Measurements from ENCODE around the gene EXD3.

Gene EXD3

DNA sequence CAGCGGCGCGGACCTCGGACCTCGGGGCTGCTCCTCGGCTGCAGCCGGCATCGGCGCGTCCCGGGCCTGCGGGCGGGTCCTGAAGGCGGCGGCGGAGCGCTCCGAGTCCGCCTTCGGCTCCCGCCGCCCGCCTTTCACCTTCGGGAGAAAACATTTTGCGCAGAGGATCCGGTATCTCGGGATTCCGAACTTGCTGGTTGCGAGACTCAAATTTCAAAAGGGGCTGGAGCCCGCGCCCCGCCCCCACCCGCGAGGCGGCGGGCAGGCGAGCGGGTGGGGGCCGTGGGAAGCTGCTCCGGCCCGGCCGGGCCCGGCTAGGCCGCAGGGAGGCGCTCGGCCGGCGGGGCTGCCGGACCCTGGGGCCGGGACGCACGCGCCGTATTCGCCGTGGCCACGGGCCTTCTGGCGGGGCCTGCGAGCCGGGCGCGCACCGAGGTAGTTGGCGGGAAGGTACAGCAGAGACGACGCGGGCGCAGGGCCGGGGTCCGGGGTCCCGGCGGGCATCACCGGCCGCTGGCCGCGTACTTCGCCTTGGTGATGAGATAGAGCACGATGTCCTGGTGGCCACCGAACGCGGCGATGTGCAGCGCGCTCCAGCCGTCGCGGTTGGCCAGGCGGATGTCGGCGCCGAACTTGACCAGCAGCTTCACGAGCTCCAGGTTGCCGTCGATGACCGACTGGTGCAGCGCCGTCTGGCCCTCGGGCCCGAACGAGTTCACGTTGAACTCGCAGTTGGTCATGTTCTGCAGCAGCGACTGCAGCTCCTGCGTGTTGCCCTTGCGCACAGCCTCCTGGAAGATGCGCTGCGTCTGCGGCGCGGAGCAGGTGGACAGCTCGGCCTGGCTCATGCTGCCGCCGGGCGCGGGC lies 121.6 kb downstream of the EXD3 start:
- DNase-seq, result no peak

DNA sequence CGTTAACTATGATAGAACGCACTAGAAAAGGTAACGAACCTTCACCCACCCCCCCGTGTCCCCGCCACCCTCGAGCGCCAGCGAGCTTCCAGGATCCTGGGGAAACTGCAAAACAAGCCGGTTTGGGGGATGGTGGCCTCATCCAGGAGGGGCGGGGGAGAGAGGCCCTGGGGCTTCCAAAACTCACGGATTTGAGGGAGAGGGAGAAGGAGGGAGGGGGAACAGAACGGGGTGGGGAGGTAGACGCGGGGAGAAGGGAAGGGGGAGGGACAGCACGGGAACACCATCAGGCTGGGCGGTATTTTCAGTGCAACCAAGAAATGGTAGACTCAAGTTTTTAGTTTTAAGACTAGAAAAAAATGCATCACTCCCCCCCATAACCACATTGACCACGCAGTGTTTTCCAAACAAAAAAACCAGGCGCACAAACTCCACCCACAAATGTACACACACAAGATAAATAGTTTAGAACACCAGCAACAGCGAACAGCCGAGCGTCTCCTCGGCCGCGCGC lies 122.3 kb downstream of the EXD3 start:
- no peak for DNase-seq

DNA sequence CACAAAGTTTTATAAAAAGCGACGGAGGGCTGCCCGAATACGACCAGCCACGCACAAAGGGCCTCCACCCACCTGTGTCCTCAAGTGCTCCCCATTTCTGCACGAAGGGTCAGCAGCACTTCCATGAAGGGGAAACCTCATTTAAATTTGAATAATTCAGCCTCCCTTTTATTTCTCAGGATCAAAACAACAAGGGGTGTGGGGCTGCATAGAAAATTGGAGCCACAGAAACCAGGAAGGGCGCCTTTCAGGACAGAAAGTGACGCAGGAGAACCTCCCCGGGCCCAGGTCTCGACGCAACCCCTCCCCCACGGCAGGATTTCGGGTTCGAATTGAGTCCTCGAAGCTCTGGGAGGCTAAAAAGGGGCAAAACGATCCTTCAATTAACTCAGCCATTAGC lies 123.0 kb downstream of the EXD3 start:
- no peak for DNase-seq

DNA sequence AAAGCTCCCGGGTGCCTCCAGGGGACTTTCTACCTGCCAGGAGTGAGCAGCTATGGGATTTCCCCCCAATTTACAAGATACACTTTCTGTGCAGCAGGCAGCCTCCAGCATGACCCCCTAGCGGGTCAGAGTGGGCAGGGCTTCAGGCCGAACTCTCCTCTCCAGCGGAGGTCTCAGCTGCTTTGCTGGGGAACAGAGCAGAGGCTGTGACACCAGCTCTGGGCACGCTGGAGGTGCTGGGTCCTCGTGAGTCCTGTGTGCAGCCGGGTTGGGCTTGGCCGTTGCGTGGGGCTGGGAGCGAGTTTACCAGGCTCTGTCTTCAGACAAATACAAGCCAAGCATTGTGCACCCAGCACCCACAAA lies 123.8 kb downstream of the EXD3 start:
- DNase-seq, result no peak

DNA sequence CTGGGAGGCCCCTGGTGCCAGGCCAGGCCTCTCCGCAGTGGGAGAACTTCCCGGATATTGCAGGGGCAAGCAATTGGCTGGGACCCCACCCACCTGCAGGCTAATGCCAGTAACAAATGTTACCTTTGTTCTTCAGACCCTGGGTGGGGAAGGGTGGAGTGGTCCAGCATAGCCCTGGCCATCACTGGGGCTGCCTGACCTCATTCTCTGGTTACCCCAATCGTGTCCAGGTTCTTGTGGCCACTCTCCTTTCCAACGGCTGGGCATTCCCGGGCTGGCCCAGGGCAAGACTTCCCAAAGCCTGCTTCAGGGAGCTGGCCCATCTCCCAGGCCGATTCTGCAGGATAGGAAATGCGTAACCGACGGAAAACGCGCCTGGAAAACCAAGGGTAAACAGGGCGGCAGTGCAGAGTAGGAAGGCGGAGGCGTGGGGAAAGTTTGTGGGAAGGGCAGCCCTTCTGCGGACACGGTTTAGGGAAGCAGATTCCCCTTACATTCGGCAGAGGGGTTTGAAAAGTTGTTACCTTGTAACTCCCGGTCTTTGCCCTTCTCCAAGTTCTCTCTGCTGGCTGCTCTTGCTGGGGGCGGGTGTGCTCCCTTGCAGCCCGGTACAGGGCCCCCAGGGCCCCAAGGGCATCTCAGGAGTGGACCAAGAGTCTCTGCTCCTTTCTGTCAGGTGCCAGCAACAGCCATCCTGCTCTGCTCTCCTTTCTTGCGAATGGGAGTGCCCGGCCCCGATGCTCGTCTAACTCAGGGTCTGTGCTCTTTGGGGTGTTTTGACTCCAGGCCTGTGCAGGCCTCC lies 124.4 kb downstream of the EXD3 start:
- DNase-seq, result no peak

DNA sequence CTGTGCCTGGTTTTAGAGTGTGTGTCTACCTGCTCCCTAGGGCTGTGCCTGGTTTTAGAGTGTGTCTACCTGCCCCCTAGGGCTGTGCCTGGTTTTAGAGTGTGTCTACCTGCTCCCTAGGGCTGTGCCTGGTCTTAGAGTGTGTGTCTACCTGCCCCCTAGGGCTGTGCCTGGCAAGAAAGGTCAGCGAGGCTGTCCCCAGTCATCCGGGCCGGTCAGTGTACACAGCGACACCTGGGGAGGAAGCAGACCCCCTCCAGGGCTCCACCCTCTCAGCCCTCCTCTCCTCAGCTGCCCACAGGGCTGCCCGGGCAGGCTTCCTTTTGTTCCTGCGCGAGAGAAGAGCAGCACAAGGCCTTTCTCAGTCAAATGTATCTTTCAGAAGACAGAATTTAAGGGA lies 125.0 kb downstream of the EXD3 start:
- no peak for DNase-seq

DNA sequence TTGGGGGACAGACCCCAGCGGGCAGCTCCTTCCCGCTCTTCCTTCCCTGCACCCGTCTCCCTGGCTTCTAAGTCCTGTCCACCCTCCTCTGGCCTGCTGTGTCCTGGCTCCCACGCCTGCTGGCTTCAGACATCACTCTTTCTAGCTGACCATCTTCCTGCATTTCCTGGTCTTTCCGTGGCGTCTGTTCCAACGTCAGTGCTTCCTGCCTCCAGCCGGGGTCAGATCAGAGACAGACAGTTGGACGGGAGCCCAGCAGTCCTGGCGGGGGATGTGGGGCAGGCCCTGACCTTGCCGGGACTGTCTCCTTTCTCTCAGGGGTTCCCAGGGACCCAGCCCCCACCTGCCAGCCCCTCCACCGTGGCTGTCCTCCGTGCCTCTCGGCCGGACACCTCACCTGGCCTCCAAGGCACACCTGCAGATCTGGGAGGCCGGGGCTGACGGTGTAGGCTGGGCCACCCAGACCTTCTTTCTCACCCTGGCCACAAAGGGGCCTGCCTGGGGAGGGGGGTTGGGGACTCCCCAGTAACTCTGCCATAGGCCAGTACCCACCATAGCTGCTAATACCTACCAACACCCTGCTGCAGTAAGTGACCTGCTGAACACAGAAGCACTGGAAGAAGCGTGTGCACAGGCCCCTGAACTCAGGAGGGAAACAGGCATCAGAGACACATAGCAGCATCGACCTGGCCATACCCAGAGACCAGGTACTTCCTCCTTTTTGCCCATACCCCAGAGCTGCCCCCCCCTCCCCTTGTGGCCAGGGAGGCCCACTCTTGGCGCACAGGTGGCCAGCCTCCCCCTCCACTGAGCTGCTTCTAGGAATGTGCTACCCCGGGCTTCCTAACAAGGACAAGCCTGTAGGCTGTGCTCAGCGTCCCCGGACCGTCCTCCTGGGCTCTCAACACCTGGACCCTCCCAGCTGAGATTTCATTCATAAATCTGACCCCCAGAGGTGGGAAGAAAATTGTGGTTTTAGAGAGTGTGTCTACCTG lies 126.0 kb downstream of the EXD3 start:
- no peak for DNase-seq

DNA sequence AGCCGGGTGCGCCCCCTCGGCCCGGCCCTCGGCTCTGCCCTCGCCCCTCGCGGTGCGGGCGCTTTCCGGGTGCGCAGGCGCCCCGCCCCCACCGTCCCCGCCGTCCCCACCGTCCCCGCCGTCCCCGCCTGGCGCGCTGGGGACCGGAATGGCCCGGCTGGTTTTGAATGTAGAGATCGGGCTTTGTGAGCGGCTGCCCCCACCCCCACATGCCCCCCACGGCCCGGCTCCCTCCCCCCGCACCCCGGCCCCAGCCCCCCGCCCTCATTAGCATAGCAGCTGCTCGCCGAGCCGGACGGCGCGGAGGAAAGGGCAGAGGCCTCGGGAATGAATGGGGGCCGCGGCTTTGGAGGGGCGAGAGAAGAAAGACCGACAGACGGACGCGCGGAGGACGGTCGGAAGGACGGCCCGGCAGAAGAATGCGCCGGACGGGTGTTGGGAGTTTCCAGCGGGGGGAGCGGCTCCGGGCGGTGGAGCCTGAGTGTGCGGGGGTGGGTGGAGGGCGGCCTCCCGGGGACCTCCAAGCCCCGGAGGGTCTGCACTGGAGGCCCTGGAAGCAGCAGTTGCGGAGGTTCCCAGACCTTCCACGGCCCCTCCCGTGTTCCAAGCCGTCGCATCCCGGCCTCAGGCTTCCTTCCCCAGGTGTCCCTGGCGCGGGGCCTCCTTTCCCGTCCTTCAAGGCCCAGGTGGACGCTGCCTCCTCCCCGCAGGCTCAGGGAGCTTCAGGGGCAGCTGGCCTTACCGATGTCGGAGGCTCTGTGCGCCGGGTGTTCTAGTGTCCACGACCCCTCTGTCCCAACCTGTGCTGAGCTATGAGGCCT lies 126.9 kb downstream of the EXD3 start:
- no peak for DNase-seq

DNA sequence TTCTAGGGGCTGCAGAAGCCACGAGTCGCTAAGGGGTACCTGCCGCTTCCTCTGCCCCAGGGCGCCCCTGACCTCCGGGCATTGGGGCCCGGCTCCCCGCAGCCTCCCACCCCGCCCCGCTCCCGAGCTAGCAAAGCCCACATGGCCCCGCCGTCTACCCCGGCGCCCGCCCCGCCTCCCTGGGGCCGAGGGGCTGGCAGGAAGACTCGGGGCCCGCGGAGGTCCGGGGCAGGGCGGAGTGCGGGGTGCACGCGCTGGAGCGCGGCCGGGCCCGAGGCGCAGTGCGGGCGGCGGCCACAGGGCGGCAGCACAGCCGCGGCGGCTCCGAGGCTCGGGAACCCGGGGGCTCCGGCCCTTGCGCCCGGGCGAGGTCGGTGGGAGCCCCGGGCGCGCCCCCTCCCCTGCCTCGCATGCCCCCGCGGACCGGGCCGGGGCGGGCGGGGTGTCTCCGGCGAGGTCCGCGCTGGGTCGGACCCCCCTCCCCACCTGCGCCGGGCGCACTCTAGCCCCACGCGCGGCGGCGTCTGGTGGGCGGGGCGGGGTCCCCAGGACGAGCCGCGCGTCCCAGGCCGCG lies 127.6 kb downstream of the EXD3 start:
- no peak for DNase-seq

DNA sequence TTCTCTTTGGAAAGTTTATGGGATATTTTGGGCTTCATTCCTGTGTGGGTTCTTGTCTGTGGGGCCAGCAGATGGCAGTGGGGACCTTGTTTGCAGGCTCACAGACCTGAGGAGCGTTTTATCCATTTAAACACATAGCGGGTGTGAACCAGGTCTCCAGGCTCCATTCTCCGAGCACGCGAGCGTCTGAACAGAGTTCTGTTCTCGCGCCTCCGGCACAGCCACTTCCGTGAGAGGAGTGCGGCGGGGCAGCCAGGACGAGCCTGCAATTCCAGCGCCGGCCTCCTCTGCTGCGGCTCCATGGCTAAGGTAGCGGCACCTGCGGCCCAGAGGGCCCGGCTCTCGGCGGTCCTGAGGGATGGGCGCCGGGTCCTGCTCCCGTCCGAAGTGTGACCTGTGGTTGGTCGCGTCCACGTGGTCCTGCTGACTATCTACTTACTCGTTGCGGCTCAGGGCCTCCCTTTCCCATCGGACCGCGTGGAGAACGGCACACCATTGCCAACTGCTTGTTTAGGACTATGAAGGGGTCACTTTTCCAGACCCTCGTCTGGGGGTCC lies 128.2 kb downstream of the EXD3 start:
- no peak for DNase-seq

DNA sequence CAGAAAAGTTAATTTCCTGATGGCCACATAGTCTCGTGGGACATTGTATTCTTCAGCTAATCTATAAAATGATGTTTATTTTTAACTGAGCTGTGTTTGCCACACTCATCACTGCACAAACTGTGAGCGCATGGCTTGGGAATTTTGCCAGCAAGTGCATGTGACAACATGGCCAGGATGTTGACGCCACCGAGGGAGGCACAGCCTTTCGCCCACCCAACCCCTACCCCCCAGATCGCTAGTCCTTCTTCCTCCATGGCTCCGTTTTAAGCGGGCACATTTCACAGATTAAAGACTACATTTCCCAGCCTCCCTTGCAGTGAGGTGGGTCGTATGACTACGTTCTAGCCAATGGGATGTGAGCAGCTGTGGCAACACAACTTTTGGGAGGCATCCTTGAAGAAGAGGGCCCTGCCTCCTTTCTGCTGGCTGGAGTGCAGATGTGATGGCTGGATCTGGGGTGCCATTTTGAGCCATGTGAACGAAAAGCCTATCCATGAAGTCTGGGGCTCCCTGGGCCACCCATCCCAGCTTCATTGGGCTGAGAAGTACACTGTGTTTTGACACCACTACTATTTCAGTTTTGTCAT lies 128.8 kb downstream of the EXD3 start:
- DNase-seq, result no peak

DNA sequence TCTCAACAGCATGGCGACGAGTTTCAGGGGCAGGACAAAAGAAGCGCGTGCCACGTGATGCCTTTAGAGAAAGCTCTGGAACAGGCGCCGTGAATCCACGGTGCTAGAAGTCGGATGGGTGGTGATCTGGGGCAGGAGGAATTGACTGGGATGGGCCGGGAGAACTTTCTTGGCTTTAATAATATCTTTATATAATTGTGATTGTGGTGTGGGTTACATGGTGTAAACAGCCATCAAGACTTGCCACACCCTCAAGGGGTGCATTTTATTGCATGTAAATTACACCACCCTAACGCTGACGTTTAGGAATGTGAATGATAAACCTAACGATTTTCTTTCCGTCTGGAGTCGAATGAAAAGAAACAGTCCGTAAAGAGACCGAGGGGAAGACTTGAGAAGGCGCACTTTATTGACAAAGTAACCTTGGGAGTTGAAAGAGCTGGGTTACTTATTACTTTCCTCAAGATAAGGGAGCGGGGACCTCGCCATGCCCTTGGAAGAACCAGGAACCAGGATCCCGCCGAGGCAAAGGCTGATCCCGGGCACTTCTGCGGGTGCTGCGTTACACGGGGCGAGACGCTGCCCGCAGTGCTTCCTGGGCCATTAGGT lies 129.4 kb downstream of the EXD3 start:
- DNase-seq, result no peak

DNA sequence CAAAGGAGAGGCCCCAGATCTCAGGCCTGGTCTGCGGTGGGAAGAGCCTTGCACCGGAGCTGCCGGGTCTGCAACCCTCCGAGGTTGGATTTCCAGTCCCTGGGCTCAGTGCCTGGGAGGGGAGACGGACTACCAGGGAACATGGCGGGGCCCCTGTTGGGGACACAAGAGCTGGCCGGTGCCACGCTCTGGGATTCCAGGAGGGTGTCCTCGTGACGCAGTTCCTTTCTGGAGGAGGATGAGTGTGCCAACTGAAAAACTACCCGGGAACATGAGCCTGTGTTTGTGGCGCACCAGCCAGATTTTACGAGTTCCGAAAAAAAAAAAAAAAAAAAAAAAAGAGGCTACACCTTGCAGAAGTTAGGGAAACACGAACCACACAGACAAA lies 129.9 kb downstream of the EXD3 start:
- DNase-seq, result no peak

DNA sequence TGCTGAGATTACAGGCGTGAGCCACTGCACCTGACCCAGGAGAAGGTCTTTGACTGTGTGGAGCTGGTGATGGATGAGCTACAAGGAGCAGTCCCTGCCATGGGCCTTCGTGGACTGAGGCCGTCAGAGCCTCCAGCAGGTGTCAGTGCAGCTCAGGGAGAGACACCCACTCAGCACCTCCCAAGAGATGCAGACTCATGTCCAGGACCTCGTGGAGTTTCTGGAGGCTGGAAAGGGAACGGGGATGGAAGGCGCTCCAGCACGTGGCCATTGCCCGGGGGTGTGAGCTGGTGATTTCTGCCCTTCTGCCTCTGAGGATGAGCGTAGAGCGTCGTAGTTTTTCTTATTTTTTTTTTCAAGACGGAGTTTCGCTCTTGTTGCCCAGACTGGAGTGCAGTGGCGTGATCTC lies 136.0 kb downstream of the EXD3 start:
- DNase-seq, result no peak

DNA sequence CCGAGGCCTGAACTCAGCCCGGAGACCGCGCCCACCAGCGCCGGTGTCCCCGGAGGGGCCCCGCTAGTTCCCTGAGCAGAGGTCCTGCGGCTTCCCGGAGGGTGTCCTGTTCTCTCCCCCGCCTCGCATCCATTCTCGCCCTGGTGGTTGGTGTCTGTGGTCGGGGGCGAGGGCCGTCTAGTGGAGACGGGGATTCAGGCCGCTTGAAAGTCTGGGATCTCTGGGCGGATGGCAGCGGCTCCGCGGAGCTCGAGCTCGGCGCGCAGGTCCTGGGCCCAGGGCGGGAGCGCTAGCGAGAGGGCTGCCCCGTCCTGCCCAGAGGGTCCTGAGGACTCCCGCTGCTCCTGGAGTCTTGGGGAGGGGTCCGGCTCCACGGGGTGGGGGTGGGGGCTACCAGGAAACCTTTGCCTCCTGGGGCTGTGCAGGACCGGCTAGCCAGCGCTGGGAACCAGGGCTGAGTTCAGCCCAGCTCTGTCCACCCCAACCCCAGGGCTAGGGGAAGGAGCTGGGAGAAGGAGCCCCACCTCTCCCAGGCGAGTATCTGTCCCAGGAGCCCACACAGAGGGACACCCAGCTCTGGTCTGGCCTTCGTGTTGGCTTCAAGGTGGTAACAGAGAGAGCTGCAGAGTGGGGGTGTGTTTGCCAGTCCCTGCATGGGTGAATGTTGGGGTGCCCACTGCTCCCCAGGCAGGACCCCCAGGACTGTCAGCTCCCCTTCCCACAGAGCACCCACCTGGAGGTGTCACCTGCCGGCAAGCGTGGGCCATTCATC lies 141.4 kb downstream of the EXD3 start:
- no peak for DNase-seq

DNA sequence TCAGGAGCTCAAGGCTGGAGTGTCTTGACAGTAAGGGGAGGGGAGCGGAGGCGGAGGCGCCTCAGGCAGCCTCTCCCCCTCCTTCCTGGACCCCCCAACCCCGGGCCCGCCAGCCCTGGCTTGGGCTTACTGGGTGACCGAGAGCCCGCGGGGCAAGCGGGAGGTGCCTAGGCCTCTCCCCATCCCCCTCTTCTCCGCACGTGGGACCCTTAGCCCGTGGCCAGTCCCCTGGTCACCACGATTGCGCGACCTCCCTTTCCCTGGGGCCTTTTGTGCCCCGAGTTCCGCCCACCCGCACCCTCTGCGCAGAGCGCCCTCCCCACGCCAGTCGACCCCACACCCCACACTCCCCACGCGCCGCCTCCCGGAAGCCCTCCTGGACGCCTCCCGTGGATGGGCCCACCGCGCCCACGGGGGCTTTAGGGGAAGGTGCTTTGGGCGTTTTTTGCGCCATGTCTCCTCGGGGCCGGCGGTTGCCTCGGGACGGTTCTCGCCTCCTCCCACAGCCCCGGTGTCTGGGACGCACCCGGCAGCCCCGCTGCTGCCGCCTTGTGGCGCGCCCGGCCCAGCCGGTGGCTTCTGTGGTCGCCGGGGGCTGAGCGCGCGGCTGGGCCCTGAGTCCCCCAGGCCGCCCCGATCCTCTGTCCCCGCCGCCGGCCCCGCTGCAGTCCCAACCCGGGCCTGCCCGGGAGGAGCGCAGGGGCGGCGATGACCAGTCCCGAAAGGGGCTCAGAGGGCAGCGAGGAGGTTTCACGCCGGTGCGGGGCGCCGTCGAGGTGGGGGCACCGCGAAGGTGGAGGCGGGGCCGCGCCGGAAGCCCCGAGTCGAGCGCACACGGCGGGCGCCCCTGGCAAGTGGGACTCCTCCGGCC lies 142.3 kb downstream of the EXD3 start:
- no peak for DNase-seq

DNA sequence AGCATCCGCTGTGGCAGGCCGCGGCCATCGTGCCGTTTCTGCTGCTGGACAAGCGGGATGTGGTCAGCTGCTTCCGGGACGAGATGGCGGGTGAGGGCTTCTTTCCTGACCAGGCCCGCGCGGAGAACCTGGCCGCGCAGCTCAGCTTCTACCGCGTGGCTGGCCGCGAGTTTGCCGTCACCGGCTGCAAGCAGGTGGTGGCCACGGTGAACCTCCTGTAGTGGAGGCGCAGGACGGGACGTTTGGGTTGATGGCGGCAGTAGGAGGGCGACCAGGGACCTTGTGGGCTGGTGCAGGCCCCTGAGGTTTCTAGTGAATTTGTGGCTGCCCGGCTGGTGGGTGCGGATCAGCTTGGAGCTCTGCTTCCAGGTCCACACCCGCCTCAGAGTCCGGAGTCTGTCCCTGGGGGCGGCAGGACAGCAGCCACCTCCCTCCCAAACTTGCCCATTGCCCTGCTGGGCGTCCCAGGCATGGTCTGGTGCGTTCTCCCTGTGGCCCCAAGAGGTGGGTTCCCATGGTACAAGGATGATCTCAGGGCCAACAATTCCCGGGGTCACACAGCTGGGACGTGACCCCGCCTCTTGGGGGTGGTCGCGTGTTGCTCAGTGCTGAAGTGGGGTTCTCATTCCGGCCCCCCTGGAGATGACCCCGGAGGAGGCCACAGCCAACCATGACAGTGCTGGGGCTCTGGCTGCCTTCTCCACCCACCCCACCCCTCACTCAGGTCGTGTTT lies 143.1 kb downstream of the EXD3 start:
- no peak for DNase-seq
